Caco-2 (cell line): ENCODE measurements around the gene FLT1. TPM values are rescaled to one million over a fixed set of nuclear protein-coding genes. Genes with fewer than 3 reads are reported as not detected.

Experiments
- BruUV-seq: library from RNA; stranded (reverse); fragments of 400-500 nt; replicated peaks from 2 replicates; lab custom pipeline; 2021; lab: Mats Ljungman, UMichigan
- CTCF ChIA-PET: fragments of 300-600 bp; sonication (Branson Sonifier 250); formaldehyde crosslinking; loops from one replicate; lab custom pipeline; 2022; ENCODE audit warnings: antibody characterized with exemption; lab: Charles Lee
- POLR2A ChIA-PET: fragments of 300-600 bp; sonication (Branson Sonifier 250); formaldehyde crosslinking; loops from one replicate; lab custom pipeline; 2022; ENCODE audit warnings: antibody characterized with exemption; lab: Charles Lee
- DNase-seq, 2 experiments: peaks; one replicate each; pipeline versions ENCODE4 v3.0.0 to v3.0.0-alpha.2; 2020 to 2022
- H3K27me3 ChIP-seq: replicated peaks from 2 replicates; pipeline ENCODE4 v1.6.0; 2011; ENCODE audit warnings: low read length; ENCODE audit not compliant: control insufficient read depth, insufficient read depth
- H3K36me3 ChIP-seq: 2 replicates; pipeline ENCODE4 v1.5.1; 2011; ENCODE audit warnings: low read length; ENCODE audit not compliant: control insufficient read depth, insufficient read depth
- H3K4me1 ChIP-seq: fragments of 250-450 bp; sonication (Bioruptor Pico); 2 replicates; pipeline ENCODE4 v1.5.1; 2020; ENCODE audit warnings: mild to moderate bottlenecking
- H3K4me3 ChIP-seq: 2 replicates; pipeline ENCODE4 v1.5.1; 2011; ENCODE audit warnings: low read depth, mild to moderate bottlenecking, control low read depth, low read length
- H3K9me3 ChIP-seq: fragments of 250-450 bp; sonication (Bioruptor Pico); 2 replicates; pipeline ENCODE4 v1.5.1; 2020; ENCODE audit warnings: mild to moderate bottlenecking, moderate library complexity
- H3K27ac Mint-ChIP-seq: one replicate; pipeline ENCODE4 v1.8.0; 2022; ENCODE audit warnings: mixed read lengths; ENCODE audit not compliant: unreplicated experiment
- H3K27me3 Mint-ChIP-seq: one replicate; pipeline ENCODE4 v1.8.0; 2022; ENCODE audit warnings: mixed read lengths; ENCODE audit not compliant: insufficient read depth, unreplicated experiment
- H3K36me3 Mint-ChIP-seq: one replicate; pipeline ENCODE4 v1.8.0; 2022; ENCODE audit warnings: mild to moderate bottlenecking, mixed read lengths; ENCODE audit not compliant: insufficient read depth, unreplicated experiment
- H3K4me1 Mint-ChIP-seq: one replicate; pipeline ENCODE4 v1.8.0; 2022; ENCODE audit warnings: low read depth, mixed read lengths; ENCODE audit not compliant: unreplicated experiment
- H3K4me3 Mint-ChIP-seq: one replicate; pipeline ENCODE4 v1.8.0; 2022; ENCODE audit warnings: mild to moderate bottlenecking, moderate library complexity, mixed read lengths; ENCODE audit not compliant: unreplicated experiment
- H3K9me3 Mint-ChIP-seq: one replicate; pipeline ENCODE4 v1.8.0; 2022; ENCODE audit warnings: mixed read lengths; ENCODE audit not compliant: unreplicated experiment
- CTCF ChIP-seq, 2 experiments: fragments of 200-600 bp in 1 of 2; IDR thresholded peaks; 1 replicate in 1 of 2; 2 replicates in 1 of 2; pipeline versions ENCODE4 v1.5.1 to v1.8.0; 2011 to 2022; ENCODE audit warnings: antibody characterized with exemption in 1 of 2, control low read depth in 1 of 2, inconsistent platforms in 1 of 2, low read depth in 1 of 2, low read length in 1 of 2, mild to moderate bottlenecking in 1 of 2, moderate library complexity in 1 of 2; ENCODE audit not compliant: insufficient read depth in 1 of 2, severe bottlenecking in 1 of 2, unreplicated experiment in 1 of 2
- intact Hi-C: fragments of 100-400 bp; cut with micrococcal nuclease; formaldehyde crosslinking; loops from one replicate; pipeline ENCODE4 v1.10.0; 2022; ENCODE audit not compliant: unreplicated experiment
- total RNA-seq: library from RNA; stranded (reverse); gene quantifications from 2 replicates; pipeline ENCODE4 v1.2.3, GENCODE V29; 2022

The FLT1 gene
- total RNA-seq, 1 experiment from 2014 or later, result 0.66 TPM

- no peaks in the 10 kb centered on the region for H3K27me3 Mint-ChIP-seq
- H3K9me3 Mint-ChIP-seq, result no peaks in the 10 kb centered on the region
- H3K27ac Mint-ChIP-seq, result no peak overlapping the region
- intact Hi-C loops, result loop anchor here (10.0 kb wide), 1 partner anchor 152 kb away; no protein-coding TSS in a partner anchor
- no peak for TF ChIP-seq CTCF (IDR thresholded peaks at IDR 0.05; ENCODE audit: insufficient read depth in 1 of 2, low read depth in 1 of 2, low read length in 1 of 2, severe bottlenecking in 1 of 2, unreplicated experiment in 1 of 2)
- Histone ChIP-seq H3K27me3 (no peaks in the 10 kb centered on the region), H3K9me3 (no peaks in the 10 kb centered on the region), H3K4me1 (peaks cover 17% of the 10 kb centered on the region), H3K36me3 (no peaks in the 10 kb centered on the region), H3K4me3 (no peak overlapping the region)
- no peaks in the 10 kb centered on the region for H3K36me3 Mint-ChIP-seq
- H3K4me1 Mint-ChIP-seq, result peaks cover 11% of the 10 kb centered on the region
- ChIA-PET CTCF (interaction anchor here (0.5 kb wide), 1 partner anchor 39 kb away, joined by 3 read pairs; no protein-coding TSS in a partner anchor), POLR2A (no interaction called here)
- H3K4me3 Mint-ChIP-seq, result no peak overlapping the region
- BruUV-seq, result no TSS peak
- DNase-seq, result no peak
Measured at GRCh38 chr13:28476919-28477708, 17.8 kb downstream of the FLT1 start.

- BruUV-seq, result no TSS peak
- Mint-ChIP-seq H3K4me3 (no peak overlapping the region), H3K27ac (no peak overlapping the region), H3K9me3 (no peaks in the 10 kb centered on the region), H3K4me1 (peaks cover 11% of the 10 kb centered on the region), H3K36me3 (no peaks in the 10 kb centered on the region), H3K27me3 (no peaks in the 10 kb centered on the region)
- POLR2A ChIA-PET, result no interaction called here
- no peak for DNase-seq
- no peaks in the 10 kb centered on the region for H3K27me3 ChIP-seq
- intact Hi-C loops, result loop anchor here (10.0 kb wide), 1 partner anchor 151 kb away; no protein-coding TSS in a partner anchor
- H3K36me3 ChIP-seq, result no peaks in the 10 kb centered on the region
- TF ChIP-seq CTCF (IDR thresholded peaks at IDR 0.05; ENCODE audit: insufficient read depth in 1 of 2, low read depth in 1 of 2, low read length in 1 of 2, severe bottlenecking in 1 of 2, unreplicated experiment in 1 of 2), result no peak
- peaks cover 17% of the 10 kb centered on the region for H3K4me1 ChIP-seq
- no peaks in the 10 kb centered on the region for H3K9me3 ChIP-seq
- CTCF ChIA-PET, result no interaction called here
- no peak overlapping the region for H3K4me3 ChIP-seq
Measured at GRCh38 chr13:28475916-28476725, 18.8 kb downstream of the FLT1 start.

- CTCF ChIA-PET, result no interaction called here
- Histone ChIP-seq H3K9me3 (no peaks in the 10 kb centered on the region), H3K4me1 (peaks cover 17% of the 10 kb centered on the region), H3K27me3 (no peaks in the 10 kb centered on the region), H3K36me3 (no peaks in the 10 kb centered on the region), H3K4me3 (no peak overlapping the region)
- Mint-ChIP-seq H3K9me3 (no peaks in the 10 kb centered on the region), H3K4me1 (peaks cover 11% of the 10 kb centered on the region), H3K27me3 (no peaks in the 10 kb centered on the region), H3K27ac (no peak overlapping the region), H3K4me3 (no peak overlapping the region), H3K36me3 (no peaks in the 10 kb centered on the region)
- no peak for DNase-seq
- intact Hi-C loops, result loop anchor here (10.0 kb wide), 1 partner anchor 150 kb away; no protein-coding TSS in a partner anchor
- POLR2A ChIA-PET, result no interaction called here
- no TSS peak for BruUV-seq
- no peak for TF ChIP-seq CTCF (IDR thresholded peaks at IDR 0.05; ENCODE audit: insufficient read depth in 1 of 2, low read depth in 1 of 2, low read length in 1 of 2, severe bottlenecking in 1 of 2, unreplicated experiment in 1 of 2)
Measured at GRCh38 chr13:28474491-28475134, 20.3 kb downstream of the FLT1 start.
